OCI-LY1 (cell line): ENCODE measurements around the gene CFAP44.

Source experiments
- EZH2 ChIP-seq: fragments of 200-600 bp; sonication (generic), shearing (Covaris generic); IDR thresholded peaks from 2 replicates; pipeline ENCODE4 v1.8.0; 2017; ENCODE audit warnings: borderline replicate concordance, mixed run types, mild to moderate bottlenecking, antibody characterized with exemption, low read length, moderate library complexity, mixed read lengths
- TF ChIP-seq, protein P1 (sequence below): fragments of 200-600 bp; sonication (generic), shearing (Covaris generic); IDR thresholded peaks from 2 replicates; pipeline ENCODE4 v1.5.1; 2017; ENCODE audit warnings: mild to moderate bottlenecking, antibody characterized with exemption, low read length, moderate library complexity, mixed read lengths

DNA sequence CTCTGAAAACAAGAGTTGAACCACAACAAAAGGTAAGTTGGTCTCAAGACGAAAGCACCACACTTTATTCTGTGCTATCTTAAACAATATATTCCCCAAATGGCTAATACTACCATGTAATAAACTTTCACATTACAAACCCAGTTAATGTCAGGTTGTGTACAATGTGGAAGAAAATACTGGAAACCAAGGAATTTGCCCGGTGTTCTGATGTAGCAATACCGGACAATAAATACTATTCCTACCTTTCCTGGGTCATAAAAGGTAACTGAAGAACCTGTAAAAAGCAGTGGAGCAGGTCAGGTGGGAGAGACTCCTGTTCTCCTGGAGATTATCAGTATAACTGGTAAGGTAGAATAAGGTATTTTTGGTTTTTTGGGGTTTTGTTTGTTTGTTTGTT is 3.9 kb downstream of the CFAP44 start:
- no peak for TF ChIP-seq EZH2
- TF ChIP-seq, protein P1, sequence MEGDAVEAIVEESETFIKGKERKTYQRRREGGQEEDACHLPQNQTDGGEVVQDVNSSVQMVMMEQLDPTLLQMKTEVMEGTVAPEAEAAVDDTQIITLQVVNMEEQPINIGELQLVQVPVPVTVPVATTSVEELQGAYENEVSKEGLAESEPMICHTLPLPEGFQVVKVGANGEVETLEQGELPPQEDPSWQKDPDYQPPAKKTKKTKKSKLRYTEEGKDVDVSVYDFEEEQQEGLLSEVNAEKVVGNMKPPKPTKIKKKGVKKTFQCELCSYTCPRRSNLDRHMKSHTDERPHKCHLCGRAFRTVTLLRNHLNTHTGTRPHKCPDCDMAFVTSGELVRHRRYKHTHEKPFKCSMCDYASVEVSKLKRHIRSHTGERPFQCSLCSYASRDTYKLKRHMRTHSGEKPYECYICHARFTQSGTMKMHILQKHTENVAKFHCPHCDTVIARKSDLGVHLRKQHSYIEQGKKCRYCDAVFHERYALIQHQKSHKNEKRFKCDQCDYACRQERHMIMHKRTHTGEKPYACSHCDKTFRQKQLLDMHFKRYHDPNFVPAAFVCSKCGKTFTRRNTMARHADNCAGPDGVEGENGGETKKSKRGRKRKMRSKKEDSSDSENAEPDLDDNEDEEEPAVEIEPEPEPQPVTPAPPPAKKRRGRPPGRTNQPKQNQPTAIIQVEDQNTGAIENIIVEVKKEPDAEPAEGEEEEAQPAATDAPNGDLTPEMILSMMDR, result no peak
